Loucy (cell line): ENCODE data around the gene TASOR.
"Not testable (repeated sequence)": the region's sequence is repeated elsewhere in the genome, so short reads cannot be mapped to it uniquely, and the experiment has no call there.

Experiments
- H2AFZ ChIP-seq: fragments of 200-600 bp; sonication (generic); 2 replicates; pipeline ENCODE4 v1.6.0; 2016; ENCODE audit warnings: antibody characterized with exemption, mild to moderate bottlenecking, low read length, moderate library complexity
- H3F3A ChIP-seq: fragments of 200-600 bp; 2 replicates; pipeline ENCODE4 v1.6.0; 2016; ENCODE audit warnings: antibody characterized with exemption, low read depth, mild to moderate bottlenecking
- H3K27me3 ChIP-seq: fragments of 200-600 bp; sonication (generic); 2 replicates; pipeline ENCODE4 v1.6.1; 2014; ENCODE audit warnings: low read length, mild to moderate bottlenecking; ENCODE audit not compliant: insufficient read depth, poor library complexity, severe bottlenecking
- H3K36me3 ChIP-seq: fragments of 200-600 bp; sonication (generic); 2 replicates; pipeline ENCODE4 v1.6.1; 2016; ENCODE audit warnings: low read length; ENCODE audit not compliant: insufficient read depth
- H3K4me1 ChIP-seq: fragments of 200-600 bp; sonication (generic); 2 replicates; pipeline ENCODE4 v1.5.1; 2014; ENCODE audit warnings: low read length, mild to moderate bottlenecking; ENCODE audit not compliant: insufficient read depth, poor library complexity, severe bottlenecking
- H3K4me2 ChIP-seq: fragments of 200-600 bp; sonication (generic); 2 replicates; pipeline ENCODE4 v1.6.0; 2014; ENCODE audit warnings: antibody characterized with exemption, low read length, low read depth, mild to moderate bottlenecking; ENCODE audit not compliant: poor library complexity, severe bottlenecking
- H3K4me3 ChIP-seq: fragments of 200-600 bp; sonication (generic); 2 replicates; pipeline ENCODE4 v1.5.1; 2014; ENCODE audit warnings: low read length, mild to moderate bottlenecking, mixed read lengths; ENCODE audit not compliant: poor library complexity, severe bottlenecking
- H3K79me2 ChIP-seq: fragments of 200-600 bp; sonication (generic); 2 replicates; pipeline ENCODE4 v1.6.1; 2014; ENCODE audit warnings: low read length; ENCODE audit not compliant: insufficient read depth
- H3K9ac ChIP-seq: fragments of 200-600 bp; sonication (generic); 2 replicates; pipeline ENCODE4 v1.6.0; 2014; ENCODE audit warnings: mild to moderate bottlenecking, low read depth, low read length, moderate library complexity; ENCODE audit not compliant: poor library complexity, severe bottlenecking
- H3K9me2 ChIP-seq: fragments of 200-600 bp; sonication (generic); replicated peaks from 2 replicates; pipeline ENCODE4 v1.6.1; 2016; ENCODE audit warnings: low read depth, low read length, mixed read lengths
- H3K9me3 ChIP-seq: fragments of 200-600 bp; sonication (generic); 2 replicates; pipeline ENCODE4 v1.6.1; 2014; ENCODE audit warnings: mild to moderate bottlenecking, antibody characterized with exemption, low read length, low read depth; ENCODE audit not compliant: insufficient read depth
- H4K20me1 ChIP-seq: fragments of 200-600 bp; sonication (generic); 2 replicates; pipeline ENCODE4 v1.6.0; 2014; ENCODE audit warnings: antibody characterized with exemption, low read length, mild to moderate bottlenecking; ENCODE audit not compliant: insufficient read depth, poor library complexity, severe bottlenecking
- CTCF ChIP-seq: fragments of 200-600 bp; sonication (generic); conservative IDR thresholded peaks from 2 replicates; pipeline ENCODE4 v1.5.1; 2014; ENCODE audit warnings: mild to moderate bottlenecking, antibody characterized with exemption, low read length
- EZH2phosphoT487 ChIP-seq: fragments of 200-600 bp; IDR thresholded peaks from 2 replicates; pipeline ENCODE4 v1.6.1; 2018; ENCODE audit warnings: antibody characterized with exemption, mild to moderate bottlenecking, moderate library complexity, borderline replicate concordance

TASOR gene

GRCh38 chr3:56707412-56707811, 24.3 kb upstream of the TASOR start:
- H3K36me3 ChIP-seq, H2AFZ ChIP-seq, H3K9me2 ChIP-seq, H3K9ac ChIP-seq, H3K9me3 ChIP-seq, H3K27me3 ChIP-seq, H3F3A ChIP-seq, H3K4me2 ChIP-seq, H4K20me1 ChIP-seq, H3K4me3 ChIP-seq, H3K79me2 ChIP-seq: not testable (repeated sequence)
- peaks cover 13% of the 10 kb centered on the region for H3K4me1 ChIP-seq
- TF ChIP-seq CTCF, result peak; percentile 36

GRCh38 chr3:56706629-56707028, 23.6 kb upstream of the TASOR start:
- Histone ChIP-seq H4K20me1 (no peaks in the 10 kb centered on the region), H3K4me3 (no peak overlapping the region), H3K9ac (no peak overlapping the region), H3K4me2 (no peak overlapping the region), H3K9me3 (no peaks in the 10 kb centered on the region), H3K9me2 (no peaks in the 10 kb centered on the region), H3F3A (no peaks in the 10 kb centered on the region), H3K27me3 (no peaks in the 10 kb centered on the region), H3K4me1 (peaks cover 10% of the 10 kb centered on the region), H3K79me2 (no peaks in the 10 kb centered on the region), H2AFZ (no peak overlapping the region), H3K36me3 (no peaks in the 10 kb centered on the region)
- no peak for TF ChIP-seq EZH2phosphoT487
- TF ChIP-seq CTCF, result no peak

DNA sequence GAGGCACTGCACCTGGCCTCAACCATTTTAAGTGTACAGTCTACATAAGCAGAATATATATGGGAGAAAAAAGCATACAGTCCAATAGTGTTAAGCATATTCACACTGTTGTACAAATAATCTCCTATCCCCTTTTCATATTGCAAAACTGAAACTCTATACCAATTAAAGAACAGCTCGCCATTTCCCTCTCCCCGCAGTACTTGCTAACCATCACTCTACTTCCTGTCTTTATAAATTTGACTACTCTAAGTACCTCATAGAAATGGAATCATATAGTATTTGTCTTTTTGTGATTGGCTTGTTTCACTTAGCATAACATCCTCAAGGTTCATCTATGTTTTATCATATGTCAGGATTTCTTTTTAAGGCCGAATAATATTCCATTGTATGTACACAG, 21.6 kb upstream of the TASOR start:
- Histone ChIP-seq H3K4me3 (no peak overlapping the region), H3K27me3 (no peaks in the 10 kb centered on the region), H2AFZ (0 out of 2 replicates have a peak overlapping the region, but pooled peaks have one; percentile 21), H3K4me2 (no peak overlapping the region), H3K9me3 (no peaks in the 10 kb centered on the region), H3F3A (no peaks in the 10 kb centered on the region), H3K36me3 (no peaks in the 10 kb centered on the region), H3K79me2 (no peaks in the 10 kb centered on the region), H3K9me2 (no peaks in the 10 kb centered on the region), H3K4me1 (no peaks in the 10 kb centered on the region), H4K20me1 (no peaks in the 10 kb centered on the region), H3K9ac (no peak overlapping the region)
- TF ChIP-seq EZH2phosphoT487, result no peak
- TF ChIP-seq CTCF, result no peak
